HG03565 (cell line): Measurements from ENCODE around the gene INVS.
"Not testable (repeated sequence)": the region's sequence is repeated elsewhere in the genome, so short reads cannot be mapped to it uniquely, and the experiment has no call there.

Source experiments
- ATAC-seq: cut with Tn5 transposase; IDR thresholded peaks from one replicate; pipeline ENCODE4 v1.9.1; 2021; ENCODE audit warnings: mild to moderate bottlenecking, moderate library complexity; ENCODE audit not compliant: unreplicated experiment

INVS gene

GRCh38 chr9:100307080-100307479 lies 208.0 kb downstream of the INVS start:
- no peak for ATAC-seq

DNA sequence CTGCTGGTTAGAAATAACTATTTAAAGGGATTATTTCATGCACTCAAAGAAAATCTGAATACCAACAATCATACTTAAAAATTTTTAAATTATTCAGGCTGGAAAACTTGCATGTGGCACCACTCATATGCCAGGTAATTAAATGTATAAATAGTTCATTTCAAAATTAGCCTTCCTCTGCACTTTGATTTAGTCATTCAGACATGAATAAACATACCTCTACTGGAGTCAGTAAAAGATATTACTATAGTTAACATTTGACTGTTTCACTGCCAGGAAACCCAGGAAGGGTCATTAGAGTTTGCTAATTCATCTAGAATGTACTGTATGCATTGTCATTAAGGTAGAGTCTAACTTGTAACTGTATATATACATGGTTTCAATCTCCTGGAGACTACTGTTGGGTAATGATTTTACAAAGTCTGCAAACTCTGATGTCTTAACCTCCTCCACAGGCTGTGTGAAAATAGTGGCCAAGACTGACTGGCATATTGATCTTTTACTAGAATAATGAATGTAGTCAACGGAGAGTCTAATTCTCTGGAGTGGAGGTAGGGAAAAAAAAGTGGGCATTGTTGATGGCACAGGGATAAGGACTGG lies 210.0 kb downstream of the INVS start:
- ATAC-seq: no peak

GRCh38 chr9:100309992-100310391 lies 210.9 kb downstream of the INVS start:
- no peak for ATAC-seq

GRCh38 chr9:100315561-100315960 lies 216.5 kb downstream of the INVS start:
- ATAC-seq: no peak

- ATAC-seq: no peak
These were observed 218.7 kb downstream of the INVS start for GRCh38 chr9:100317706-100318105.

GRCh38 chr9:100322954-100323536 lies 224.0 kb downstream of the INVS start:
- no peak for ATAC-seq

GRCh38 chr9:100324594-100325200 lies 225.7 kb downstream of the INVS start:
- no peak for ATAC-seq

DNA sequence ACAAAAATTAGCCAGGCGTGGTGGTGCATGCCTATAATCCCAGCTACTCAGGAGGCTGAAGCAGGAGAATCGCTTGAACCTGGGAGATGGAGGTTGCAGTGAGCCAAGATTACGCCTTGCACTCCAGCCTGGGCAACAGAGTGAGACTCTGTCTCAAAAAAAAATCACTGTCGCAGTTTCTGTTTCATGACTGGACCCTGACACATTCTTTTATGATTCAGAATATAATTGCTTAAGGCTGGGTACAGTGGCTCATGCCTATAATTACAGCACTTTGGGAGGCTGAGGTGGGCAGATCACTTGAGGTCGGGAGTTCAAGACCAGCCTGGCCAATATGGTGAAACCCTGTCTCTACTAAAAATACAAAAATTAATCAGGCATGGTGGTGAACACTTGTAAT lies 239.7 kb downstream of the INVS start:
- not testable (repeated sequence) for ATAC-seq

DNA sequence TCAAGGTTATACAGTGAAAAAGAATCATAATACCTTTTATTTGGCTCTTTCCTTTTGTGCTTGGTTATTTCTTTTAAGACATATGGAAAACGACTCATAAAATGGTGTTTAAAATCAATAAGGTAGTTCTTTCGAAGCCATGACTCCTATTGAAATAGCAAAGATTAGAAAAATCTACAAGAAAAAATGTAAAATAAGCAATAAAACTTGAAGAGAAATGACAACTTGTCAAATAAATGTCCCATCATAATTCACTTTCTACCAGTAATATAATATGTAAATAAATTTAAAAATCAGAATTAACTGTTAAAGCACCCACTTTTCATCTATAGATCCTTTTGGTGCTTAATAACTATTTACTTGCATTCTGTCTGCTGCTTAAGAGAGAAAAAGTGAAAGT lies 241.2 kb downstream of the INVS start:
- ATAC-seq: no peak

- ATAC-seq: no peak
These were observed 242.8 kb downstream of the INVS start for GRCh38 chr9:100341889-100342288.

- no peak for ATAC-seq
These were observed 247.8 kb downstream of the INVS start for GRCh38 chr9:100346836-100347235.

GRCh38 chr9:100350188-100350587 lies 251.1 kb downstream of the INVS start:
- no peak for ATAC-seq
